ENCODE results near the gene UGGT1. TPM values are rescaled to one million over a fixed set of nuclear protein-coding genes. Genes with fewer than 3 reads are reported as not detected.
A peak's percentile ranks its signal among the peaks of the same experiment; 100 is the strongest.

The UGGT1 gene
- total RNA-seq, 2 experiments from 2014 or later: 33.2 to 59.5 TPM

DNA sequence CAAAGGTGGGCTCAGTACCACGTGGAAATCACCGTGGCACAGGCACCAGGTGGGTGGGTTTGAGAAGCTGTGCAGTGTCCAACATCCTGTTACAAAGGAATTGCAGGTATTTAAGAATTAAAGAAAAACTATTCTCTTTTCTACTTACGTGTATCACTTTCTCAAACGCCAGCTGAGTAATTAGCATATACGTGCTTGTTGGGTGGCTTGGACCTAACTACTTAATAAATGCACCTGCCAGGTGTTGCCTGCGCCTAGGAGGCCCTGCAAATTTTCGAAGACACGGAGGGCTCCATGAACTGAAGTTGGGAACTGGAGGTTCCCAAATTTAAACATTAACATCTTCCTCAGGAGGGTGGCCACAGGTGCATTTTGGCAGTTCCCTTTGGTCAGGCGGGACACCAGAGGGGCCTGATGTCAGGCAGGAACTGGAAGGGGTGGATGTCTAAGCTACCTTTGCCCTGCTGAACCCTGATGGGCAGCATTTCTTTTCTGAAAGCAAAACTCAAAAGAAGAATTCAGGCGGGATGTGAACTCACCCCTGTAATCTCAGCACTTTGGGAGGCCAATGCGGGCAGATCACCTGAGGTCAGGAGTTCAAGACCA lies 142.9 kb downstream of the UGGT1 start:
- peak overlapping the region; percentile 89 for H3K4me2 ChIP-seq (ENCODE audit: low read length)
- peak overlapping the region; percentile 67 for H3K4me3 ChIP-seq (ENCODE audit: low read depth, low read length, poor library complexity, severe bottlenecking)
- POLR2A ChIA-PET: interaction anchor here (0.5 to 0.6 kb wide), 3 partner anchors 17 to 439 kb away, joined by 3 to 7 read pairs (median 6); no protein-coding TSS in a partner anchor
- no peaks in the 10 kb centered on the region for H3K9me2 ChIP-seq (ENCODE audit: insufficient read depth, low read length)
- DNase-seq (ENCODE audit: low spot score): no peak
- intact Hi-C loops (cut with micrococcal nuclease; ENCODE audit: unreplicated experiment): loop anchor here (1.0 kb wide), 2 partner anchors 55 to 171 kb away; no protein-coding TSS in a partner anchor
- no peaks in the 10 kb centered on the region for H3K36me3 ChIP-seq (ENCODE audit: insufficient read depth, low read length)
- H3K4me1 ChIP-seq (ENCODE audit: insufficient read depth, low read length, poor library complexity, severe bottlenecking): peaks cover 6% of the 10 kb centered on the region
- H4K20me1 ChIP-seq (ENCODE audit: insufficient read depth, low read length): no peaks in the 10 kb centered on the region
- CTCF ChIA-PET (ENCODE audit: unreplicated experiment): interaction anchor here (0.6 kb wide), 1 partner anchor 1958 kb away, joined by 3 read pairs; no protein-coding TSS in a partner anchor
- peak overlapping the region; percentile 88; the same call in 1 of the 2 replicates for H2AFZ ChIP-seq (ENCODE audit: low read length)
- no TSS peak for BruUV-seq (replicated peaks)
- no peak overlapping the region for H3K27ac ChIP-seq (ENCODE audit: low read depth, low read length, poor library complexity, severe bottlenecking)
- H3K9me3 ChIP-seq (ENCODE audit: low read length): no peaks in the 10 kb centered on the region
- peak; percentile 56; the same call in 1 of the 2 replicates for TF ChIP-seq CTCF (conservative IDR thresholded peaks at IDR 0.05; ENCODE audit: low read length)
- TF ChIP-seq EZH2phosphoT487 (IDR thresholded peaks at IDR 0.05; ENCODE audit: borderline replicate concordance, low read depth, low read length): no peak
- H3K79me2 ChIP-seq (ENCODE audit: insufficient read depth, low read depth, low read length): no peaks in the 10 kb centered on the region

DNA sequence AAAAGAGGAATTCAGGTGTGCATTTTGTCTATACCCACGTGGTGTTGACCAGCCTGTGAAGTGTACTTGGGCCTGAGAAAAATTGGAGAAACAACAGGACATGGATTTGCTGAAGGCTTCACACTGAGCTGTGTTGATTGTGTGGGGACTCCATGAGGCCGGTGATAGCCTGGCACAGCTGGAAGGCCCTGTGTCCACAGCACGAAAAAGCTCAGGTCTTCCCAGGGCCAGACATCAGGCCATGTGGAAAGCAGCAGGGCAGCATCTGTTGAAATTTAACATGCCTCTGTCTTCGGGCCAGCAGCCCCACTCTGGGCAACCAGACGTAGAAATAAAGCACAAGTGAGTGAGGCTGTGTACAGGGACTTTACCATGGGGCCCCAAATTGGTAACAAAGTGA lies 143.6 kb downstream of the UGGT1 start:
- intact Hi-C loops (cut with micrococcal nuclease; ENCODE audit: unreplicated experiment): no loop called here
- Histone ChIP-seq H4K20me1 (ENCODE audit: insufficient read depth, low read length) (no peaks in the 10 kb centered on the region), H3K27ac (ENCODE audit: low read depth, low read length, poor library complexity, severe bottlenecking) (no peak overlapping the region), H3K9me2 (ENCODE audit: insufficient read depth, low read length) (no peaks in the 10 kb centered on the region), H3K4me1 (ENCODE audit: insufficient read depth, low read length, poor library complexity, severe bottlenecking) (peaks cover 6% of the 10 kb centered on the region), H3K36me3 (ENCODE audit: insufficient read depth, low read length) (no peaks in the 10 kb centered on the region), H3K79me2 (ENCODE audit: insufficient read depth, low read depth, low read length) (no peaks in the 10 kb centered on the region), H3K4me2 (ENCODE audit: low read length) (no peak overlapping the region), H3K4me3 (ENCODE audit: low read depth, low read length, poor library complexity, severe bottlenecking) (no peak overlapping the region), H2AFZ (ENCODE audit: low read length) (no peak overlapping the region), H3K9me3 (ENCODE audit: low read length) (no peaks in the 10 kb centered on the region)
- BruUV-seq (replicated peaks): no TSS peak
- POLR2A ChIA-PET: interaction anchor here (0.6 kb wide), 1 partner anchor 16 kb away, joined by 7 read pairs; no protein-coding TSS in a partner anchor
- no peak for DNase-seq (ENCODE audit: low spot score)
- CTCF ChIA-PET (ENCODE audit: unreplicated experiment): no interaction called here
- TF ChIP-seq CTCF (conservative IDR thresholded peaks at IDR 0.05; ENCODE audit: low read length) (no peak), EZH2phosphoT487 (IDR thresholded peaks at IDR 0.05; ENCODE audit: borderline replicate concordance, low read depth, low read length) (no peak)

DNA sequence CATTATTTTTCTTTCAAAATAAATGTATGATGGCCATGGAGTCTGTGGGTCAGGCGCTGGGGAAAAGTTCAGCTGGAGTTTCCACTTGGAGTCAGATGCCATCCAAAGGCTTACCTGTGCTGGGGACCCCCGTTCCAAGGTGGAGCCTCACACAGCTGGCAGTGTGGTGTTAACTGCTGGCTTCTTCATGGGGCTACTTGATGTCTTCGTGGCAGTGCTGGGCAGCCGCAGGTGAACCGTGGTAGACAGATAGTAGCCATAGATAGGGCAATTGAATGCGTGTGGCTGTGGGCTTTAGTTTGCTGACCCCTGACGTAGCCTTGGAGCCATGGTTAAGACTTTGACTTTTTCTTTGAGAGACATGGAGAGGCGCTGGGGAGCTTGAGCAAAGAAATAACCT lies 144.6 kb downstream of the UGGT1 start:
- Histone ChIP-seq H4K20me1 (ENCODE audit: insufficient read depth, low read length) (no peaks in the 10 kb centered on the region), H3K4me3 (ENCODE audit: low read depth, low read length, poor library complexity, severe bottlenecking) (no peak overlapping the region), H2AFZ (ENCODE audit: low read length) (no peak overlapping the region), H3K79me2 (ENCODE audit: insufficient read depth, low read depth, low read length) (no peaks in the 10 kb centered on the region), H3K27ac (ENCODE audit: low read depth, low read length, poor library complexity, severe bottlenecking) (no peak overlapping the region), H3K36me3 (ENCODE audit: insufficient read depth, low read length) (no peaks in the 10 kb centered on the region), H3K9me2 (ENCODE audit: insufficient read depth, low read length) (no peaks in the 10 kb centered on the region), H3K9me3 (ENCODE audit: low read length) (no peaks in the 10 kb centered on the region), H3K4me2 (ENCODE audit: low read length) (no peak overlapping the region), H3K4me1 (ENCODE audit: insufficient read depth, low read length, poor library complexity, severe bottlenecking) (peaks cover 6% of the 10 kb centered on the region)
- POLR2A ChIA-PET: interaction anchor here (0.7 to 1.0 kb wide), 2 partner anchors 19 to 23 kb away, joined by 3 to 4 read pairs; no protein-coding TSS in a partner anchor
- no peak for DNase-seq (ENCODE audit: low spot score)
- TF ChIP-seq EZH2phosphoT487 (IDR thresholded peaks at IDR 0.05; ENCODE audit: borderline replicate concordance, low read depth, low read length) (no peak), CTCF (conservative IDR thresholded peaks at IDR 0.05; ENCODE audit: low read length) (no peak)
- BruUV-seq (replicated peaks): no TSS peak
- CTCF ChIA-PET (ENCODE audit: unreplicated experiment): no interaction called here
- intact Hi-C loops (cut with micrococcal nuclease; ENCODE audit: unreplicated experiment): no loop called here

All from OCI-LY7 (cell line).